HEK293 (cell line): ENCODE results near the gene FOXC2.

Source experiments
- BCL6B ChIP-seq: fragments of 450-650 bp; formaldehyde crosslinking; IDR thresholded peaks from 2 replicates; pipeline ENCODE4 v1.5.1; 2017; ENCODE audit warnings: missing biosample characterization, missing genetic modification characterization
- CTCF ChIP-seq: fragments of 450-650 bp; formaldehyde crosslinking; IDR thresholded peaks from 2 replicates; pipeline ENCODE4 v1.5.1; 2016; ENCODE audit warnings: missing biosample characterization, missing genetic modification characterization
- GLI4 ChIP-seq: fragments of 450-650 bp; formaldehyde crosslinking; IDR thresholded peaks from 2 replicates; pipeline ENCODE4 v1.5.1; 2016; ENCODE audit warnings: missing biosample characterization, missing genetic modification characterization
- REST ChIP-seq: fragments of 450-650 bp; formaldehyde crosslinking; IDR thresholded peaks from 2 replicates; pipeline ENCODE4 v1.5.1; 2016; ENCODE audit warnings: missing biosample characterization, missing genetic modification characterization
- ZBTB7A ChIP-seq: fragments of 450-650 bp; formaldehyde crosslinking; IDR thresholded peaks from 2 replicates; pipeline ENCODE4 v1.5.1; 2016; ENCODE audit warnings: low read depth, missing biosample characterization, missing genetic modification characterization
- ZEB2 ChIP-seq: fragments of 450-650 bp; formaldehyde crosslinking; IDR thresholded peaks from 2 replicates; pipeline ENCODE4 v1.5.1; 2016; ENCODE audit warnings: missing biosample characterization, missing genetic modification characterization
- ZNF114 ChIP-seq: fragments of 450-650 bp; formaldehyde crosslinking; IDR thresholded peaks from 2 replicates; pipeline ENCODE4 v1.5.0; 2017; ENCODE audit warnings: missing biosample characterization, missing genetic modification characterization
- ZNF121 ChIP-seq: fragments of 450-650 bp; formaldehyde crosslinking; IDR thresholded peaks from 2 replicates; pipeline ENCODE4 v1.5.1; 2016; ENCODE audit warnings: missing biosample characterization, missing genetic modification characterization
- ZNF175 ChIP-seq: fragments of 450-650 bp; formaldehyde crosslinking; IDR thresholded peaks from 2 replicates; pipeline ENCODE4 v1.5.1; 2016; ENCODE audit warnings: missing biosample characterization, missing genetic modification characterization
- ZNF677 ChIP-seq: fragments of 450-650 bp; IDR thresholded peaks from 2 replicates; pipeline ENCODE4 v1.5.0; 2018; ENCODE audit warnings: missing biosample characterization, mild to moderate bottlenecking, missing genetic modification characterization, moderate library complexity
- ZNF704 ChIP-seq: fragments of 450-650 bp; formaldehyde crosslinking; IDR thresholded peaks from 2 replicates; pipeline ENCODE4 v1.5.1; 2016; ENCODE audit warnings: missing biosample characterization, missing genetic modification characterization

GRCh38 chr16:86581458-86581857 is 14.8 kb downstream of the FOXC2 start:
- no peak for TF ChIP-seq ZNF704 (tag by site-specific recombination)
- no peak for TF ChIP-seq BCL6B
- TF ChIP-seq ZEB2 (tag by site-specific recombination) = no peak
- no peak for TF ChIP-seq CTCF (tag by site-specific recombination)
- TF ChIP-seq ZNF175 = no peak
- no peak for TF ChIP-seq ZNF677 (tag by site-specific recombination)
- no peak for TF ChIP-seq GLI4 (tag by site-specific recombination)
- no peak for TF ChIP-seq ZNF121 (tag by site-specific recombination)
- TF ChIP-seq REST (tag by site-specific recombination) = no peak
- TF ChIP-seq ZBTB7A (tag by site-specific recombination) = no peak
- TF ChIP-seq ZNF114 = no peak
